Prostate gland (tissue), 2 donors: ENCODE measurements around the gene SLC39A6.

ENCODE experiments used
- POLR2A ChIP-seq: fragments of 450-650 bp; IDR thresholded peaks from one replicate; pipeline ENCODE4 v1.6.1; 2016; ENCODE audit warnings: antibody characterized with exemption, mild to moderate bottlenecking
- TF ChIP-seq, protein P1 (sequence below), 4 experiments: fragments of 200-600 bp in 2 of 4; fragments of 450-650 bp in 2 of 4; sonication (generic) in 2 of 4; IDR thresholded peaks; 1 replicate in 3 of 4; 2 replicates in 1 of 4; pipeline ENCODE4 v1.5.1; 2016 to 2019; ENCODE audit warnings: antibody characterized with exemption in 4 of 4, mild to moderate bottlenecking in 2 of 4, moderate library complexity in 2 of 4

DNA sequence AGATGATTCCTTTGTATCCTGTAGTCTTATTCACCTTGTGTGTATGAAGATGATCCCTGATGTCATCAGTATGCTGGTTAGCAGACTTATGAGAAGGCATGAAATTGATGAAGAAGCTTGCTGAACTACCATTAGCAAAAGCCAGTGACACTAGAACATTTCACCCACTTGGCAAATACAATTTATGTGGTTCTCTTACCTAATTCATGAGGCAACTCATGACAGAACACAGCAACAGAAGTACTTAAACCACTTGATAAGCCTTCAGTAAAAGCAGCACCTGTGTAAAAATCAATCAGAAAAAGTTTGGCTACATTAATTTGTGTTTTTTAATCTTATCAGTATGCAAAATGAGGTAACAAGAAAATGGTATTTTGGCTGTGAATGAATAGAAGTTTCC is 16.8 kb downstream of the SLC39A6 start:
- TF ChIP-seq, protein P1, sequence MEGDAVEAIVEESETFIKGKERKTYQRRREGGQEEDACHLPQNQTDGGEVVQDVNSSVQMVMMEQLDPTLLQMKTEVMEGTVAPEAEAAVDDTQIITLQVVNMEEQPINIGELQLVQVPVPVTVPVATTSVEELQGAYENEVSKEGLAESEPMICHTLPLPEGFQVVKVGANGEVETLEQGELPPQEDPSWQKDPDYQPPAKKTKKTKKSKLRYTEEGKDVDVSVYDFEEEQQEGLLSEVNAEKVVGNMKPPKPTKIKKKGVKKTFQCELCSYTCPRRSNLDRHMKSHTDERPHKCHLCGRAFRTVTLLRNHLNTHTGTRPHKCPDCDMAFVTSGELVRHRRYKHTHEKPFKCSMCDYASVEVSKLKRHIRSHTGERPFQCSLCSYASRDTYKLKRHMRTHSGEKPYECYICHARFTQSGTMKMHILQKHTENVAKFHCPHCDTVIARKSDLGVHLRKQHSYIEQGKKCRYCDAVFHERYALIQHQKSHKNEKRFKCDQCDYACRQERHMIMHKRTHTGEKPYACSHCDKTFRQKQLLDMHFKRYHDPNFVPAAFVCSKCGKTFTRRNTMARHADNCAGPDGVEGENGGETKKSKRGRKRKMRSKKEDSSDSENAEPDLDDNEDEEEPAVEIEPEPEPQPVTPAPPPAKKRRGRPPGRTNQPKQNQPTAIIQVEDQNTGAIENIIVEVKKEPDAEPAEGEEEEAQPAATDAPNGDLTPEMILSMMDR (IDR thresholded peaks at IDR 0.05), result no peak
- TF ChIP-seq POLR2A, result no peak
